SK-N-SH (cell line): Measurements from ENCODE around the gene XIRP1. TPM values are rescaled to one million over a fixed set of nuclear protein-coding genes. Genes with fewer than 3 reads are reported as not detected.
"Not testable (repeated sequence)": the region's sequence is repeated elsewhere in the genome, so short reads cannot be mapped to it uniquely, and the experiment has no call there.

ENCODE experiments used
- CTCF ChIA-PET: fragments of 300-600, 350-600 bp; formaldehyde crosslinking; extraction: SDS; loops from one replicate; lab custom pipeline; 2021; lab: Yijun Ruan, JAX
- POLR2A ChIA-PET: fragments of 350-600 bp; sonication (Branson Sonifier 250); formaldehyde crosslinking; extraction: SDS; loops from one replicate; lab custom pipeline; 2020; ENCODE audit warnings: antibody characterized with exemption, inconsistent platforms; lab: Yijun Ruan, JAX
- DNase-seq: peaks from one replicate; pipeline ENCODE4 v3.0.0; 2012
- H2AFZ ChIP-seq: fragments of 200-600 bp; sonication (generic); 2 replicates; pipeline ENCODE4 v1.8.1; 2016; ENCODE audit warnings: antibody characterized with exemption, mild to moderate bottlenecking, low read depth
- H3F3A ChIP-seq: fragments of 200-600 bp; sonication (generic); replicated peaks from 2 replicates; pipeline ENCODE3; 2016; ENCODE audit warnings: antibody characterized with exemption, mild to moderate bottlenecking; ENCODE audit not compliant: insufficient read depth
- H3K27ac ChIP-seq, 2 experiments: fragments of 200-500 bp in 1 of 2; fragments of 200-600 bp in 1 of 2; sonication (Bioruptor generic) in 1 of 2; sonication (generic), shearing (Covaris generic) in 1 of 2; 2 replicates each; pipeline versions ENCODE4 v1.5.1 to v1.6.1; 2014 to 2016; ENCODE audit warnings: low read depth in 2 of 2, inconsistent platforms in 1 of 2, low read length in 1 of 2, mild to moderate bottlenecking in 1 of 2, mixed read lengths in 1 of 2
- H3K27me3 ChIP-seq: fragments of 200-600 bp; sonication (generic), shearing (Covaris generic); 2 replicates; pipeline ENCODE4 v1.6.1; 2016; ENCODE audit warnings: mixed run types; ENCODE audit not compliant: insufficient read depth
- H3K36me3 ChIP-seq, 2 experiments: fragments of 200-500 bp in 1 of 2; fragments of 200-600 bp in 1 of 2; sonication (Bioruptor generic) in 1 of 2; sonication (generic) in 1 of 2; replicated peaks in 1 of 2; 2 replicates each; pipeline versions ENCODE3 to v1.5.1; 2014 to 2016; ENCODE audit warnings: low read length in 1 of 2, mild to moderate bottlenecking in 1 of 2; ENCODE audit not compliant: insufficient read depth in 2 of 2, control insufficient read depth in 1 of 2
- H3K4me1 ChIP-seq, 2 experiments: fragments of 200-500 bp in 1 of 2; fragments of 200-600 bp in 1 of 2; sonication (Bioruptor generic) in 1 of 2; sonication (generic), shearing (Covaris generic) in 1 of 2; 2 replicates each; pipeline versions ENCODE4 v1.5.1 to v1.6.1; 2014 to 2016; ENCODE audit warnings: low read depth in 1 of 2, low read length in 1 of 2, mixed run types in 1 of 2; ENCODE audit not compliant: insufficient read depth in 2 of 2, control insufficient read depth in 1 of 2
- H3K4me2 ChIP-seq: fragments of 200-600 bp; sonication (generic), shearing (Covaris generic); 2 replicates; pipeline ENCODE4 v1.6.1; 2017; ENCODE audit warnings: mixed run types
- H3K4me3 ChIP-seq, 2 experiments: fragments of 200-500 bp in 1 of 2; fragments of 200-600 bp in 1 of 2; sonication (Bioruptor generic) in 1 of 2; sonication (generic), shearing (Covaris generic) in 1 of 2; 2 replicates each; pipeline versions ENCODE4 v1.5.1 to v1.8.1; 2014 to 2016; ENCODE audit warnings: low read depth in 2 of 2, inconsistent platforms in 1 of 2, low read length in 1 of 2, mild to moderate bottlenecking in 1 of 2, mixed read lengths in 1 of 2, moderate library complexity in 1 of 2
- H3K79me2 ChIP-seq: fragments of 200-600 bp; sonication (generic); 2 replicates; pipeline ENCODE4 v1.8.1; 2017; ENCODE audit warnings: mild to moderate bottlenecking; ENCODE audit not compliant: insufficient read depth
- H3K9ac ChIP-seq: fragments of 200-600 bp; sonication (generic); 2 replicates; pipeline ENCODE4 v1.6.1; 2017; ENCODE audit warnings: mixed run types
- H3K9me2 ChIP-seq: fragments of 200-600 bp; sonication (generic); 2 replicates; pipeline ENCODE4 v1.6.1; 2017; ENCODE audit warnings: mixed run types
- H3K9me3 ChIP-seq: fragments of 200-600 bp; sonication (generic); 2 replicates; pipeline ENCODE4 v1.6.1; 2017; ENCODE audit warnings: mixed run types, mild to moderate bottlenecking, moderate library complexity
- H4K20me1 ChIP-seq: fragments of 200-600 bp; sonication (generic); 2 replicates; pipeline ENCODE4 v1.6.1; 2017; ENCODE audit warnings: mild to moderate bottlenecking, mixed run types; ENCODE audit not compliant: insufficient read depth
- CHD2 ChIP-seq: fragments of 150-350 bp; IDR thresholded peaks from 2 replicates; pipeline ENCODE4 v1.6.1; 2018; ENCODE audit warnings: low read length; ENCODE audit not compliant: partially characterized antibody
- ELF1 ChIP-seq: IDR thresholded peaks from 2 replicates; pipeline ENCODE4 v1.4.0; 2012
- FOSL2 ChIP-seq: IDR thresholded peaks from 2 replicates; pipeline ENCODE4 v1.4.0; 2012; ENCODE audit warnings: low read depth, mild to moderate bottlenecking, moderate library complexity, borderline replicate concordance
- GATA2 ChIP-seq: sonication (generic); formaldehyde crosslinking; IDR thresholded peaks from 2 replicates; pipeline ENCODE4 v1.5.0; 2020; ENCODE audit warnings: mild to moderate bottlenecking, missing genetic modification reagents
- JUND ChIP-seq: IDR thresholded peaks from 2 replicates; pipeline ENCODE4 v1.4.0; 2012
- MEF2A ChIP-seq: IDR thresholded peaks from 2 replicates; pipeline ENCODE4 v1.4.0; 2012; ENCODE audit warnings: low read depth, borderline replicate concordance
- NFIC ChIP-seq: IDR thresholded peaks from 2 replicates; pipeline ENCODE4 v1.4.0; 2012; ENCODE audit warnings: borderline replicate concordance
- REST ChIP-seq: IDR thresholded peaks from 2 replicates; pipeline ENCODE4 v1.6.1; 2012; ENCODE audit warnings: mild to moderate bottlenecking, low read depth, low read length, moderate library complexity
- RFX5 ChIP-seq: IDR thresholded peaks from 2 replicates; pipeline ENCODE4 v1.6.1; 2012; ENCODE audit warnings: mild to moderate bottlenecking, improper control_type of control experiment, low read length
- RXRA ChIP-seq: IDR thresholded peaks from 2 replicates; pipeline ENCODE4 v1.4.0; 2012; ENCODE audit warnings: low read depth, mild to moderate bottlenecking, borderline replicate concordance
- SMC3 ChIP-seq: IDR thresholded peaks from 2 replicates; pipeline ENCODE4 v1.6.1; 2012; ENCODE audit warnings: low read depth, low read length, improper control_type of control experiment
- TCF12 ChIP-seq: IDR thresholded peaks from 2 replicates; pipeline ENCODE4 v1.4.0; 2012
- USF1 ChIP-seq: IDR thresholded peaks from 2 replicates; pipeline ENCODE4 v1.4.0; 2012; ENCODE audit warnings: low read depth, borderline replicate concordance
- WGBS: methylation state at CpG from one replicate; pipeline ENCODE4 v1.1.6; 2017; ENCODE audit warnings: low lambda C conversion rate; 5-methylcytosine and 5-hydroxymethylcytosine counted together
- polyA plus RNA-seq, 3 experiments: library from polyadenylated mRNA; depleted of rRNA; stranded (reverse); fragments of >200 nt; gene quantifications; 2 replicates each; pipeline ENCODE4 v1.2.3, GENCODE V29; 2012

XIRP1 gene
- polyA plus RNA-seq, 1 of the 3 experiments (the other 2 are of a cell fraction) = not detected

GRCh38 chr3:39171860-39172259 is 20.5 kb downstream of the XIRP1 start (continued):
- TF ChIP-seq TCF12 = no peak
- TF ChIP-seq, all 33 proteins: peak for 0

- CTCF ChIA-PET = interaction anchor here (2.8 kb wide), 1 partner anchor 117 kb away, joined by 14 read pairs; no protein-coding TSS in a partner anchor
- H3K4me2 ChIP-seq = not testable (repeated sequence)
These were observed 21.5 kb downstream of the XIRP1 start for GRCh38 chr3:39170877-39171276.

GRCh38 chr3:39170461-39170860 is 21.9 kb downstream of the XIRP1 start:
- ChIA-PET CTCF (interaction anchor here (1.3 to 2.3 kb wide), 2 partner anchors 11 to 118 kb away, joined by 6 to 8 read pairs; no protein-coding TSS in a partner anchor), POLR2A (no interaction called here)
- WGBS = 93% methylated on average over 4 of the region's 4 CpGs
- no peaks in the 10 kb centered on the region for H3K36me3 ChIP-seq
- peaks cover 0 to 21% of the 10 kb centered on the region in 2 experiments; a peak in 2 of 4 replicates for H3K4me1 ChIP-seq
- no peak overlapping the region for H3K27ac ChIP-seq
- no peak overlapping the region for H3K4me3 ChIP-seq
- no peaks in the 10 kb centered on the region for H3K27me3 ChIP-seq
- no peak for DNase-seq
- H3F3A ChIP-seq = peaks cover 17% of the 10 kb centered on the region
- H3K79me2 ChIP-seq = no peaks in the 10 kb centered on the region
- no peaks in the 10 kb centered on the region for H4K20me1 ChIP-seq
- H3K9me3 ChIP-seq = no peaks in the 10 kb centered on the region
- no peak overlapping the region for H3K9ac ChIP-seq
- no peak overlapping the region for H3K4me2 ChIP-seq
- no peak overlapping the region for H2AFZ ChIP-seq
- no peak for TF ChIP-seq RXRA
- TF ChIP-seq NFIC = no peak
- TF ChIP-seq GATA2 (CRISPR knock-in tag) = no peak
- TF ChIP-seq JUND = no peak
- TF ChIP-seq RFX5 = no peak
- TF ChIP-seq MEF2A = no peak
- no peak for TF ChIP-seq USF1
- no peak for TF ChIP-seq FOSL2
- TF ChIP-seq REST = no peak
- TF ChIP-seq SMC3 = no peak
- no peak for TF ChIP-seq CHD2
- TF ChIP-seq ELF1 = no peak
- TF ChIP-seq, all 33 proteins: peak for 0
- H3K9me2 ChIP-seq = no peaks in the 10 kb centered on the region

More at GRCh38 chr3:39170877-39171276, 21.5 kb downstream of the XIRP1 start:
- H3K36me3 ChIP-seq, H3K27me3 ChIP-seq, H2AFZ ChIP-seq, DNase-seq, H4K20me1 ChIP-seq, H3K9me2 ChIP-seq, H3K4me3 ChIP-seq, H3K79me2 ChIP-seq, H3K9ac ChIP-seq, POLR2A ChIA-PET, H3K9me3 ChIP-seq, H3K27ac ChIP-seq: not testable (repeated sequence)
- Histone ChIP-seq H3F3A (peaks cover 16% of the 10 kb centered on the region), H3K4me1 (peaks cover 0 to 17% of the 10 kb centered on the region in 2 experiments; a peak in 2 of 4 replicates)
- WGBS = 88% methylated on average over 6 of the region's 6 CpGs
